Duodenal mucosa (tissue), 2 donors: ENCODE measurements around the gene ARCN1.
A peak's percentile ranks its signal among the peaks of the same experiment; 100 is the strongest.

Experiments
- H3K27ac ChIP-seq: one replicate; pipeline ENCODE4 v1.7.0; 2013; ENCODE audit warnings: low read depth, low read length
- H3K27me3 ChIP-seq, 2 donors: one replicate each; pipeline ENCODE4 v1.7.0; 2013; ENCODE audit warnings: low read length in 2 of 2, control low read depth in 1 of 2; ENCODE audit not compliant: insufficient read depth in 2 of 2, control insufficient read depth in 1 of 2
- H3K36me3 ChIP-seq, 2 donors: one replicate each; pipeline ENCODE4 v1.7.0; 2013; ENCODE audit warnings: low read length in 2 of 2, control low read depth in 1 of 2; ENCODE audit not compliant: insufficient read depth in 2 of 2, control insufficient read depth in 1 of 2
- H3K4me1 ChIP-seq, 2 donors: one replicate each; pipeline ENCODE4 v1.7.0; 2013; ENCODE audit warnings: low read length in 2 of 2, control low read depth in 1 of 2; ENCODE audit not compliant: insufficient read depth in 2 of 2, control insufficient read depth in 1 of 2
- H3K4me3 ChIP-seq, 2 donors: one replicate each; pipeline ENCODE4 v1.7.0; 2013; ENCODE audit warnings: low read length in 2 of 2, low read depth in 1 of 2
- H3K9ac ChIP-seq, 2 donors: one replicate each; pipeline ENCODE4 v1.7.0; 2013; ENCODE audit warnings: low read length in 2 of 2, low read depth in 1 of 2
- H3K9me3 ChIP-seq, 2 donors: one replicate each; pipeline ENCODE4 v1.7.0; 2013; ENCODE audit warnings: low read length in 2 of 2, control low read depth in 1 of 2; ENCODE audit not compliant: control insufficient read depth in 1 of 2

Gene ARCN1

GRCh38 chr11:118635237-118635591 lies 63.0 kb downstream of the ARCN1 start:
- H3K27me3 ChIP-seq: no peaks in the 10 kb centered on the region
- H3K9me3 ChIP-seq: no peaks in the 10 kb centered on the region
- peaks cover 5 to 9% of the 10 kb centered on the region in 2 donors for H3K36me3 ChIP-seq
- H3K4me1 ChIP-seq: peaks cover 46 to 52% of the 10 kb centered on the region in 2 donors
- no peak overlapping the region for H3K27ac ChIP-seq
- peak overlapping the region; percentile 24 to 51 for H3K4me3 ChIP-seq
- H3K9ac ChIP-seq: peak overlapping the region in 1 of 2 donors; percentile 12

DNA sequence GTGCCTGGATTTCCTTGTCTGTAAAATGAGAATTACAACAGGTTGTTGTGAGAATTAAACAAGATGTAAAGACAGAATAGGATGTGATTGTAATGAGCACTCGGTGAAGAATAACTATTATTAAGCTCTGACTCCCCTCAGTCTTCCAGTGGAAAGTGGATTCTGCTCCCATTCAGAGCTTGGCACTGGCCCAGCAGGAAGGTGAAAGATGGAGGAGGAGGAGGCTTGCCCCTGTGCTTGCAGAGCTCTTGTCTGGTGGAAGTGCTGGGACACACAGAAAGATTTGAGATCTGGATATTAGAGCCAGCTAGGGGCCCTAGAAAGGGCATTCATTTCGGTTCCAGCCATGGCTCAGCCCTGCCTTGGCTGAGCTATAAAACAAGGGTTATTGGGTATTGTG lies 63.4 kb downstream of the ARCN1 start:
- peaks cover 5 to 6% of the 10 kb centered on the region in 2 donors for H3K36me3 ChIP-seq
- H3K27me3 ChIP-seq: no peaks in the 10 kb centered on the region
- H3K4me3 ChIP-seq: no peak overlapping the region
- H3K9me3 ChIP-seq: no peaks in the 10 kb centered on the region
- H3K4me1 ChIP-seq: peaks cover 45 to 52% of the 10 kb centered on the region in 2 donors
- H3K27ac ChIP-seq: no peak overlapping the region
- H3K9ac ChIP-seq: peak overlapping the region in 1 of 2 donors; percentile 12

DNA sequence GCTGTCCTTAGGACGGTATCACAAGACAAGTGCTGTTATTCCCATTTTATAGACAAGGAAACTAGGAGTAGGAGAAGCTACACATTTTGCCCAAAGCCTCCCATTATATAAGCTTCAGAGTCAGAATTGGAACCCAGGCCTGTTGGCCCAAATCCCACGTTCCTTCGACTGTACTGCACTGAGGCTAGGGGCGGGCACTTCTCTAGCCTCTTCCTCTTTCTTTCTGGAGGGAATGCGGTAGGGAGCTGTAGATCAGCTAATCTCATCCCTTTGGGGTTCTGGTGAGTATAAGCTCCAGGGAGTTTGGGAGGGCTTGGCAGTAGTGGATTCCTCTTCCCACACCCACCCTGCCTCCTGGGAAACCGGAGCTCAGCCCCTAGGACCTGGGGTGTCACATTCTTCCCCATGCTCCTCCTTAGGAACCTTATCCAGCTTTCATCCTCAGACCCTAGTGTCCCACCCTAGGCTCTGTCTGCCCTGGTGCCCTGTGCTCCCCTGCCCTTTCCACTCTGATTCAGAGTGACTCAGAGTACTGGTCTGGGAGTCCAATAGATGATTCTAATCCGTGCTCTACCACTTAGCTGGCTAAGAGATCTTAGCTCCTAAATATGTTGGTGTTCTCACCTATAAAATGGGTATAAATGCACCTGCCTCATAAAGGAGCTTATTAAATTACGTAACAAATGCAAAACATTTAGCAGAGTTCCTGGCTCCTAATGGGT lies 64.5 kb downstream of the ARCN1 start:
- Histone ChIP-seq H3K27ac (no peak overlapping the region), H3K9ac (no peak overlapping the region), H3K36me3 (peaks cover 5 to 6% of the 10 kb centered on the region in 2 donors), H3K9me3 (no peaks in the 10 kb centered on the region), H3K4me3 (no peak overlapping the region), H3K4me1 (peaks cover 46 to 52% of the 10 kb centered on the region in 2 donors), H3K27me3 (no peaks in the 10 kb centered on the region)

DNA sequence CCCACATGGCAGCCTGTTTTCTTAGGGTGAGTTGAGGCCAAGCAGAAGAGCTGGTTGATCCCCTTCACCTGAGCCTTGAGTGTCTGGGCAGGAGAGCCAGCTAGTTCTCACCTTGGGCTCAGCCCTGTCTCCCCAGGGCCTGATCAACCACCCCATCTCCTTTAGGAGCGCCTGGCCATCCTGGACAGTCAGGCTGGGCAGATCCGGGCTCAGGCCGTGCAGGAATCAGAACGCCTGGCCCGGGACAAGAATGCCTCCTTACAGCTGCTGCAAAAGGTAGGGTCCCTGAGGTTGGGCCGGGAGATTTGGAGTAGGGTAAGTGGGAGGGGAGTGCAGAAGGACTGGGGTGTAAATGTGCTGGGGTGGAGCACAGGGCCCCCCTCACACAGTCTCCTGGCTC lies 66.5 kb downstream of the ARCN1 start:
- H3K27ac ChIP-seq: no peak overlapping the region
- no peaks in the 10 kb centered on the region for H3K27me3 ChIP-seq
- H3K9me3 ChIP-seq: no peaks in the 10 kb centered on the region
- peaks cover 49 to 53% of the 10 kb centered on the region in 2 donors for H3K4me1 ChIP-seq
- H3K9ac ChIP-seq: no peak overlapping the region
- H3K36me3 ChIP-seq: peaks cover 5 to 17% of the 10 kb centered on the region in 2 donors
- H3K4me3 ChIP-seq: no peak overlapping the region

DNA sequence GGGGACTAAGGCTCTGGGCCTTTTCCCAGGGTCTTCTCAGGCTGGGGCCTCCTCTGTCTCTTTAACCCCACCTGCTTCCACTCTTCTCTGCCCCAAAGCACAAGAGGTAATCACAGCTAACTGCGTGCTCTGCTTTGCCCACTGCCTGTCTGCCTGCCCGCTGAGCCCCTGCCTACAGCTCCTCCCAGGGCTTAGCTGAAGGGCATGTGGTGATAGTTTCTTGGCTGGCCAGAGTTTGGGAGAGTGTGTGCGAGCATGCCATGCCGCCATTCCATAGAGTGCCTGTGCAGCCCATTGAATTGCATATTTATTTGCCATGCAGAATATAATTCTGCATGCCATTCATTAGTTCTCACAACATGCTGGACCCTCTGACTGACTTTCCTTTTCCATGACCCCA lies 67.7 kb downstream of the ARCN1 start:
- no peaks in the 10 kb centered on the region for H3K27me3 ChIP-seq
- no peak overlapping the region for H3K9ac ChIP-seq
- peaks cover 8 to 28% of the 10 kb centered on the region in 2 donors for H3K36me3 ChIP-seq
- no peaks in the 10 kb centered on the region for H3K9me3 ChIP-seq
- no peak overlapping the region for H3K27ac ChIP-seq
- H3K4me3 ChIP-seq: no peak overlapping the region
- peaks cover 41 to 44% of the 10 kb centered on the region in 2 donors for H3K4me1 ChIP-seq

DNA sequence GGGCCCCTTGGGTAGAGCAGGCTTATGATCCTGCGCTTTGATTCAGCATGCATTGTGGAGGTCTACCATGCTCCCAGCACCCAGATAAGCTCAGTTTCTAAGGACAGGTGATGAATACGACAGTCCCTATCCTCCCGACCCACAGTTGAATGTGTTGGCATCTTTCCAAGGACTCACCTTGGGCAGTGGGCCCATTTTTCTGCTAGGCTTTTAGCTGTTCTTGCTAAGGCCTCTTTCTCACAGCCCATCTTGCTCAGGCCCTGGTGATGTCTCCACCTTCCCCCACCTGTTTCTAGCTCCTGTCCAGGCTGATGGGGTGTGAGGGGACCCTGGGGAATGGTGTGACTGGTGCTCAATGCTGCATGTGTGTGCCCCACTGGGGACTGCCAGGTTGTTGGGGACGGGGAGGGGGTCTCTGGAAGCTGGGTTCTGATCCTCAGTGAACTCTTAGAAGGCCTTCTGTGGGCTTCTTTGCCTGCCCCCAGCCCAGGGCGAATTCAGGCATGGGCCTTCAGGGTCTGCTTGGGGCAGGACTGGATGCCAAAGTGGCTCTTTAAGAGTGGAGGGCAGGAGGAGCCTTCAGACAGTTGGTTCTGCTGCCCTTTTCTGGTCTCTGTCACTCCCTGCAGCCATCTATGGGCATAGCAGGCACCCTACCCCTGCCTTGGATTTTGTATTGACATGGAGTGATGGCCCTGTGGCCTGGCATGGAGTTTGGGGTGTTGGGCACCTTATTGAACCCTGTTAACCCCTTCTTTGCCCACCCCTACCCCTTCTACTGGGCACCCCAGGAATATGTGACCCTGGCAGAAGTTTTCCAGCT lies 68.3 kb downstream of the ARCN1 start:
- H3K9ac ChIP-seq: peak overlapping the region in 1 of 2 donors; percentile 16
- no peak overlapping the region for H3K27ac ChIP-seq
- no peaks in the 10 kb centered on the region for H3K9me3 ChIP-seq
- peaks cover 35 to 38% of the 10 kb centered on the region in 2 donors for H3K4me1 ChIP-seq
- H3K4me3 ChIP-seq: no peak overlapping the region
- no peaks in the 10 kb centered on the region for H3K27me3 ChIP-seq
- peaks cover 11 to 34% of the 10 kb centered on the region in 2 donors for H3K36me3 ChIP-seq

DNA sequence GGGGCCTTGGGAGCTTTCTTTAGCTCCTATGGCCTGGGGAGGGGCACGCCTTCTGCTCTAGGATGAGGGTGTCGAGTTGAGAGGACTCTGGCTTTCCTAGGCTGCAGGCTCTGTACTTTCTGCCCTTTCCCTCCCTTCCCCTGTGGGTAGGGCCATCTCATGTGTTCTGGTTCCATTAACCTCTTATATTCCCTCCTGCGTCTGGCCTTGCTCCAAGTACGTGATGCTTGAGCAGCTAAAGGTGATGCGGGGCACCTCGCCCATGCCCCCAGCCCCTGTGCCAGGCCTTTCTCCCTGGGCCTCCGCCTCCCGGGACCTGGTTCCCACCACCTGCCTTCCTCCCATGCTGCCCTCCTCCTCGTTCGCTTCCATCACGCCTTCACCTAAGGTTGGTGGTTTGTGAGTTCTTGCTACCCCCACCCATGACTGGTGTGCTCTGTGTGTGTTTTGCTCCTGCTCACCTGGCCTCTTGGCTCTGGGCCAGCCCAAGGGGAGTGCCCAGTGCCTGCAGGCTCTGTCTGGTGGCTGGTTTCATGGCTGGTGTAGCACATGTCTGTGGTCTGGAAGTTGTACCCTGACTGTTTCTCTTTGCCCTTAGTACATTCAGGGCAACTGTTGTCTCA lies 69.3 kb downstream of the ARCN1 start:
- H3K36me3 ChIP-seq: peaks cover 12 to 41% of the 10 kb centered on the region in 2 donors
- no peak overlapping the region for H3K4me3 ChIP-seq
- H3K4me1 ChIP-seq: peaks cover 29 to 33% of the 10 kb centered on the region in 2 donors
- no peak overlapping the region for H3K9ac ChIP-seq
- H3K27ac ChIP-seq: no peak overlapping the region
- no peaks in the 10 kb centered on the region for H3K27me3 ChIP-seq
- H3K9me3 ChIP-seq: no peaks in the 10 kb centered on the region

DNA sequence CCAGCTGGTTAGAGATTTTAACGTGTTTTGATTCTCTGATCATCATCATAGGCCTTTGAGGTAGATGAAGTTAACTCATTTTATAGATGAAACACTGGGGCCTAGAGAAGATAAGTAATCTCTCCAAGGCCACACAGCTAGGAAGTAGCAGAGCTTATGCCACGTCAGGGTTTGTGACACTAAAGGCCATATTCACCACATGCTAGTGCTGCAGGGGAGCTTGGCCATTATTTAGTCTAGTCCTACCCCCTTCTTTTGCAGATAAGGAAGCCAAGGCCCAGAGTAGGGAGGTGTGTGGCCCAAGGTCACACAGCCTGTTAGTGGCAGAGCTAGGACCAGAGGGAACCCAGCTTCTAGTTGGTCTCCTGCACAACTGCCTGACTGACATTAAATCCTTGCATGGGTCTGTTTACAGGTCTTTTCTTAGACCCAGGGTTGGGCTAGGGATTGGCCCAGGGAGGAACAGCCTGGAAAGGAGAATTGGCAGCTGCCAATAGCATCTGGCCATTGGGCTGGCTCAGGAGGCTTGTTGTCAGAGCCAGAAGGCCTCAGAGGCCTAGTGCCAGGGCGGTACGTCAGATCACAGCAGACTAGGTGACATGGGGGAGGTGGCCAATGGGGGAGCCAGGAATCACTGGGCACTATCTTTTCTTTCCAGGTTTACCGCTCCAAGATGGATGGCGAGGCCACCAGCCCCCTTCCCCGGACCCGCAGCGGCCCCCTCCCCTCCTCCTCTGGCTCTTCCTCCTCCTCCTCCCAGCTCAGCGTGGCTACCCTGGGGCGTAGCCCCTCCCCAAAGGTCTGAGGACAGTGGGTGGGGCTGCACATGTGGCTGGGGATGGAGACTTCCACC lies 71.2 kb downstream of the ARCN1 start:
- peaks cover 29 to 33% of the 10 kb centered on the region in 2 donors for H3K4me1 ChIP-seq
- no peak overlapping the region for H3K9ac ChIP-seq
- H3K4me3 ChIP-seq: no peak overlapping the region
- H3K36me3 ChIP-seq: peaks cover 7 to 42% of the 10 kb centered on the region in 2 donors
- no peaks in the 10 kb centered on the region for H3K9me3 ChIP-seq
- no peaks in the 10 kb centered on the region for H3K27me3 ChIP-seq
- H3K27ac ChIP-seq: no peak overlapping the region

DNA sequence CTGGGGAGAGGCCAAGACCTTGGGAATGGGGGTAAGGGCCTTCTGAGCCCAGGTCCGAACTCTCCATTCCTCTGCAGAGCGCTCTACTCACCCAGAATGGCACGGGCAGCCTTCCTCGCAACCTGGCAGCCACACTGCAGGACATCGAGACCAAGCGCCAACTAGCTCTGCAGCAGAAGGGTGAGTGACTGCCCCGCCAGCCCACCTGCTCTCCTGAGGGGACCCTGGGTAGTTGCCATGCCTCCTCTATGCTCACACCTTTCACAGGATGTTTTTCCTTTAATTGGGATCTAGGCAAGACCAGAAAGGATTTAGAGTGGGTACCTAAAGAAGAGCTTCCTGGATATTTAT lies 71.8 kb downstream of the ARCN1 start:
- H3K4me1 ChIP-seq: peaks cover 29 to 33% of the 10 kb centered on the region in 2 donors
- no peak overlapping the region for H3K27ac ChIP-seq
- H3K36me3 ChIP-seq: peaks cover 7 to 44% of the 10 kb centered on the region in 2 donors
- no peak overlapping the region for H3K4me3 ChIP-seq
- no peak overlapping the region for H3K9ac ChIP-seq
- H3K27me3 ChIP-seq: no peaks in the 10 kb centered on the region
- no peaks in the 10 kb centered on the region for H3K9me3 ChIP-seq
